Metanephros (tissue), 2 donors: ENCODE measurements around the gene HNRNPL. TPM values are rescaled to one million over a fixed set of nuclear protein-coding genes. Genes with fewer than 3 reads are reported as not detected.

Experiments
- small RNA-seq: library from RNA; depleted of rRNA; stranded (forward); fragments of <200 nt; gene quantifications from one replicate; pipeline ENCODE3, GENCODE V24; 2014; ENCODE audit warnings: low replicate concordance
- total RNA-seq: library from RNA; depleted of rRNA; stranded (reverse); fragments of >200 nt; gene quantifications from one replicate; pipeline ENCODE4 v1.2.3, GENCODE V29; 2014

HNRNPL gene
- total RNA-seq: 311 TPM

DNA sequence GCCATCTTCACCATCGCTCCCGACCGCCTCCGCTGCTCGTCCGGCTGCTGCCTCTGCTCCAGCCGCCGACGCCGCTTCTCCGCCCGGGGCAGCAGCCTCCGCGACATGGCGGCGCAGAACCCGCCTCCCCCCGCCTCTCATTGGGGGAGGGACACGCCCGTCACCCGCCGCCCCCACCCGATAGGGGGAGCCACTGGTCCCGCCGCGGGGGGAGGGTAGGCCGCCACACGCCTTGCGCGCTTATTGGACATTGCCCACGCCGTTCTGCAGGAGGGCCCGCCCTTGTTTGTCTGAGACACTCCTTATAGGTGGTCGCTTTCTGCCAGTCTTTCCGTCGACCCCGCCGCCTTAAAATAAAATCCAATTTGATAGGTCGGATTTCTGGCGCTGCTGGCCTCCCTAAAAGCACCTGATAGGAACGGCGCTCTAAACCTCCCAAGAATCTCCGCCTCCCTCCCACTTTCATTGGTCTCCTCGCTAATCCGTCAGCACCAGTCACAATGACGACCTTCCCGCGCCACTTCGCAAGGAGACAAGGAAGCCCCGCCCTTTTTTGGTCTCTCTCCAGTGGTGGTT lies at the start of gene HNRNPL:
HNRNPL (minus strand) TSS at position 127 of the 576 bp plus-strand sequence; CDS start at position 107, 20 bp downstream.

DNA sequence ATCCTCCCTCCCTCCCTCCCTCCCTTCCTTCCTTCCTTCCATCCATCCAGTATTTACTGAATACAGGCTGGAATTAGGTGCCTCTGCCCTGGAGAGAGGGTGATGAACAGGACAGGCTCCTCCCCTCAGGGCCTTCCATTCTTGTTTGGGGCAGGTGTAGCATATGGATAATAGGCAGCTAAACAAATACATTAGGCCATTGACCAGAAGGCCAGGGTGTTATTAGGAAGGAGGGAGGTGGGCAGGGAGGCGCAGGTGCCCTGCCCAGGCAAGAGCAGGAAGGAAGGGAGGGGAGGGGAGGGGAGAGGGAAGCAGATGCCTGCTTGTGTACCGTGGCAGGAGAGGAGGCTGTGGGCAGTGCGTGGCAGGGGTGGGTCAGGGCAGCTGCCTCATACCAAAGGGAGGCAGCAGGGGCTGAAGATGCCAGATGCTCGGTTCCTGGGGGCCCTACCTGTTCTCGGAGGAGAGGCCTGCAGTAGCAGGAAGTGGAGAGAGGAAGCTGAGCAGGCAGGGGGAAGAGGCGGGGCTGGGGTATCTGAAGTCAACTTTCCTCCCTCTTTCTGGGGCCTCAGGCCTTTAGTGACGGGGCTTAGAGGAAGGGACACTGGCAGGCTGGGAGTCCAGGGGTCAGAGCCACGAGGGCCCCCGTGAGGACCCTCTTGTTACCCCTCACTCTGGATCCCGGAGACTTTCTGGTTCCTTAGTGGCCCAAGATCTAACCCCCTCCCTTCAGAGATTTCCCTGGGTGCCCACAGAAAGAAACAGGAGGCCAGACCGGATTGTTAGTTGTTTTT lies 28.2 kb upstream of the HNRNPL start, which contains the start of gene RINL:
RINL (minus strand) TSS at position 495 of the 794 bp plus-strand sequence. CDS start 1,533 bp downstream, outside the sequence.

DNA sequence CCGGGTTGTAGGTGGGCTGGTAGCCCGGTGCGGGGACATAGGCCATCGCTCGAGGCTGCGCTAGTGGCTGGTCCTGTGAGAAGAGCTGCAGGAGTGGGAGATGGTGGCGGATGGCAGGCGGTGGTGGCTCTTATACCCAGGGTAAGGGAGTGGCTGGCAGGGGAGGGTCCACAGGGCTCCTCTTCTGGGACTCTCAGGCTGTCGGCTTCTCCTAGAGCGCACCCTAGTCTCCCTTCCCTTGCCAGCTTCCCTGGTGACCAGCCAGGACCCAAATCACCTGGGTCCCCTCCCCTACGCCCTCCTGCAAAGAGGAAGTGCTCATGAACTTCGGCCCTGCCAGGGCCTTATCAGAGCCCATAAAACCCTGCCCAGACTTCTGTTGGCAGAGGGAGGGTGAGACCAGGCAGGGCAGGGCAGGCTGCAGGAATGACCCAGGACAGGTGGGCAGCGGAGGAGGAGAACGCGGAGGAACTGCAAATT lies 36.9 kb downstream of the HNRNPL start, which contains the start of gene LGALS4:
LGALS4 (minus strand) TSS at position 105 of the 480 bp plus-strand sequence; CDS start at position 46, 59 bp downstream.

DNA sequence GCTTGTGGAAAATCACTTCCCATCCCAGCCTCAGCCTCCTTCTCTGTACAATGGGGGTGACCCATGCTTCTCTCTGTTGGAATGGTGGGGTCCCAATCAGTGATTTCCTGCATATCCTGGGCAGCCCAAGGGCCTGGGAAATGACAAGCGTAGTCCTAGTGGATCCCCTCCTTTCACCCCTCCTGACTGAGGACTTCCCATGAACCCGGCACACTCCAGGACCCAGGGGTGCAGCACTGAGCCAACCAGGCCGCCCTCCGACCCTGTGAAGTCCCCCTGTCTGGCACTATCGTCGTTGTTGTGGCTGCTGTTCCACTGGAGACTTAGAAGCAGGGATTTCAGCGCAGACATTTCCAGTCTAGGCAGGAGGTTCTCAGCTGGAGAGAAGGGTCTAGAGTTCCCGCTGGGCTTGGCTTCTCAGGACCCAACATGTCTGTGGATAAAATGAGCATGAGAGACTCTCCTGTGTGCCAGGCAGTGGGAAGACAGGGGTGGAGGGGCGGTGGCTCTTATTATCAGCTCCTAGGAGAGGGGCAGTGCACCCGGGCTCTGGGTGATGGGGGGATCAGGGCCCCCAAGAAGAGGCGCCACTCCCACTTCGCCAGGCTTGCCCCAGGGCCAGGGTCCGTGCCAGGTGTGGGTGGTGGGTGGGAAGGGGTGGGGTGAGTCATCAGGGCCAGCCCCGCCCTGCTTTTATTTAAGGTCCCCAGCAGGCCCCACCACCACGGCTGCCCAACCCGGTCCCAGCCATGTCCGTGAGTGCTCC lies 61.1 kb downstream of the HNRNPL start, which contains the start of gene LGALS7B:
LGALS7B (plus strand) TSS at position 723 of the 766 bp plus-strand sequence; CDS start at position 750, 27 bp downstream.

Small RNA genes within 50 kb of the gene (small RNA-seq; reads per million reads assigned to genes)
- not detected for gene RNU6-140P

Other genes with a start within 250 kb of the HNRNPL start
- gene MAP4K1, start 232.0 kb downstream of the HNRNPL start, total RNA-seq: 2.7 TPM
- 268 TPM for gene EIF3K, start 230.8 kb downstream of the HNRNPL start, total RNA-seq
- gene ACTN4, start 202.3 kb downstream of the HNRNPL start, total RNA-seq: 294 TPM
- 12.4 TPM for gene CAPN12, start 105.5 kb downstream of the HNRNPL start, total RNA-seq
- not detected for gene LGALS7, start 76.5 kb downstream of the HNRNPL start, total RNA-seq
- gene LGALS7B, start 60.8 kb downstream of the HNRNPL start, total RNA-seq: 1.2 TPM
- gene LGALS4, start 37.0 kb downstream of the HNRNPL start, total RNA-seq: 0.53 TPM
- 96.1 TPM for gene ECH1, start 18.2 kb downstream of the HNRNPL start, total RNA-seq
- 10.0 TPM for gene RINL, start 28.3 kb upstream of the HNRNPL start, total RNA-seq
- 58.4 TPM for gene SIRT2, start 49.6 kb upstream of the HNRNPL start, total RNA-seq
- 11.9 TPM for gene NFKBIB, start 50.0 kb upstream of the HNRNPL start, total RNA-seq
- gene CCER2, start 62.2 kb upstream of the HNRNPL start, total RNA-seq: 0.29 TPM
- 33.7 TPM for gene SARS2, start 80.8 kb upstream of the HNRNPL start, total RNA-seq
- 33.2 TPM for gene MRPS12, start 81.0 kb upstream of the HNRNPL start, total RNA-seq
- 67.2 TPM for gene FBXO17, start 125.8 kb upstream of the HNRNPL start, total RNA-seq
- gene FBXO27, start 182.6 kb upstream of the HNRNPL start, total RNA-seq: 2.7 TPM
- 0.23 TPM for gene ACP7, start 234.4 kb upstream of the HNRNPL start, total RNA-seq